Measurements from ENCODE around the gene ARL14. TPM values are rescaled to one million over a fixed set of nuclear protein-coding genes. Genes with fewer than 3 reads are reported as not detected.

The ARL14 gene
- total and polyA plus RNA-seq, 2 donors (not counting 3 experiments of a cell fraction or from before 2014, with no cell fraction given) = not detected

DNA sequence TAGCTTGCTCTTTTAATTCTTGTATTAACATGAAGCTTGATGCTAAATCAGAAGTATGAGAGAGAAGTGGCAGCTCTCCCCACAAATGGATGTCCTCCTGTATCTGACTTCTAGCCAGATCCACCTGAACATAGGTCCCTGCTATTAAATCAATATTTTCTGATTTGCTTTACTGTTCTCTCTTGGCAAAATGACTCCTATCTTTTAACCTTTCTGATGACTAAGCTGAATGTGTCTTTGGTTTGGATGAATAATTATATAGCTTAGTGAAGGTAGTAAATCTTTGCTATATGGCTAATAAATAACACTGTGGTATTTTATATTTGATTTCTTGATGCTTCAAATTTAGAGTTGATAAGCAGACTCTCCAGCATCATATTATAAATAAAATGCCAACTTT, 28.3 kb upstream of the ARL14 start:
- CTCF ChIA-PET = interaction anchor here (1.1 to 1.4 kb wide), 3 partner anchors 17 to 37 kb away, joined by 3 to 4 read pairs (median 3); no protein-coding TSS in a partner anchor
- Histone ChIP-seq H4K20me1 (replicated peaks; ENCODE audit: control insufficient read depth, extremely low read depth, insufficient read depth, low read length) (no peaks in the 10 kb centered on the region), H3K9me3 (replicated peaks; ENCODE audit: control insufficient read depth, insufficient read depth, low read length) (no peaks in the 10 kb centered on the region), H3K36me3 (ENCODE audit: control insufficient read depth in 2 of 2, extremely low read depth in 1 of 2, insufficient read depth in 2 of 2, low read length in 2 of 2) (no peaks in the 10 kb centered on the region), H3K4me1 (ENCODE audit: control insufficient read depth, extremely low read depth, insufficient read depth, low read length) (no peaks in the 10 kb centered on the region), H3K27me3 (ENCODE audit: control insufficient read depth in 2 of 2, insufficient read depth in 2 of 2, low read length in 2 of 2) (no peaks in the 10 kb centered on the region), H2AFZ (ENCODE audit: low read depth, low read length) (no peak overlapping the region), H3K9ac (replicated peaks; ENCODE audit: extremely low read depth, insufficient read depth, low read length) (no peak overlapping the region), H3K9me1 (replicated peaks; ENCODE audit: control insufficient read depth, extremely low read depth, insufficient read depth, low read length) (no peaks in the 10 kb centered on the region), H3K79me2 (ENCODE audit: control insufficient read depth, insufficient read depth, low read length) (no peaks in the 10 kb centered on the region), H3K4me2 (ENCODE audit: insufficient read depth, low read length) (no peak overlapping the region), H3K4me3 (replicated peaks in 1 of 3; ENCODE audit: insufficient read depth in 1 of 3, low read depth in 1 of 3, low read length in 3 of 3) (no peak overlapping the region), H3K27ac (ENCODE audit: insufficient read depth, low read depth, low read length) (no peak overlapping the region)
- FAIRE-seq = no peak
- no peak for DNase-seq (ENCODE audit: low read depth, low spot score)
- TF ChIP-seq GATA2 (IDR thresholded peaks at IDR 0.05; ENCODE audit: insufficient read depth, insufficient read length, low read depth, low read length) = no peak
- no peak for TF ChIP-seq POLR2AphosphoS5 (IDR thresholded peaks at IDR 0.05; ENCODE audit: insufficient read depth, low read depth, low read length)
- TF ChIP-seq JUN (IDR thresholded peaks at IDR 0.05; ENCODE audit: borderline replicate concordance, insufficient read depth, insufficient read length, low read depth) = no peak
- TF ChIP-seq, protein P1, sequence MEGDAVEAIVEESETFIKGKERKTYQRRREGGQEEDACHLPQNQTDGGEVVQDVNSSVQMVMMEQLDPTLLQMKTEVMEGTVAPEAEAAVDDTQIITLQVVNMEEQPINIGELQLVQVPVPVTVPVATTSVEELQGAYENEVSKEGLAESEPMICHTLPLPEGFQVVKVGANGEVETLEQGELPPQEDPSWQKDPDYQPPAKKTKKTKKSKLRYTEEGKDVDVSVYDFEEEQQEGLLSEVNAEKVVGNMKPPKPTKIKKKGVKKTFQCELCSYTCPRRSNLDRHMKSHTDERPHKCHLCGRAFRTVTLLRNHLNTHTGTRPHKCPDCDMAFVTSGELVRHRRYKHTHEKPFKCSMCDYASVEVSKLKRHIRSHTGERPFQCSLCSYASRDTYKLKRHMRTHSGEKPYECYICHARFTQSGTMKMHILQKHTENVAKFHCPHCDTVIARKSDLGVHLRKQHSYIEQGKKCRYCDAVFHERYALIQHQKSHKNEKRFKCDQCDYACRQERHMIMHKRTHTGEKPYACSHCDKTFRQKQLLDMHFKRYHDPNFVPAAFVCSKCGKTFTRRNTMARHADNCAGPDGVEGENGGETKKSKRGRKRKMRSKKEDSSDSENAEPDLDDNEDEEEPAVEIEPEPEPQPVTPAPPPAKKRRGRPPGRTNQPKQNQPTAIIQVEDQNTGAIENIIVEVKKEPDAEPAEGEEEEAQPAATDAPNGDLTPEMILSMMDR (IDR thresholded peaks at IDR 0.05; ENCODE audit: extremely low read depth in 1 of 2, insufficient read depth in 1 of 2, low read depth in 1 of 2, low read length in 2 of 2) = no peak
- no peak for TF ChIP-seq EZH2 (IDR thresholded peaks at IDR 0.05; ENCODE audit: borderline replicate concordance, low read depth, low read length, severe bottlenecking)
- dilution Hi-C loops (cut with MboI; ENCODE audit: extremely low pct_ligation_motif_present, low sequenced_read_pairs) (no loop called here), intact Hi-C loops (cut with micrococcal nuclease) (no loop called here)
- POLR2A ChIA-PET = no interaction called here
- BruUV-seq (replicated peaks) = no TSS peak

DNA sequence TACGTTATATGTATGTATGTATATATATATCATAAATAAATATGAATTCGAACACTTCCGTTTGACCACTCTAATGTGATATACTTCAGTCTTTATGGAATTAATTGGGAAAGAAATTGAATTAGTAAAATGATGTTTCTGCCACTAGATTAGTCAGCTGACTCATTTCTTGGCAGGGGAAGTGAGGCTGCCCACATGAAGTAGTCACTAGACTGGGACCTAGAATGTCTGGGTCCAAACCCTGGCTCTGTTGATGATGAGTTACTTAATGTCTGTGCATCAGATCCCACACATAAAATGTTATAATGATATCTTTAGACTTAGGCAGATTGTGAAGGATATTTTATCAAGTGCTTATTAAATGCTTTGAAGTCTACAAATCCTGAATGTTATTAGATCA, 27.4 kb upstream of the ARL14 start:
- Histone ChIP-seq H3K9me1 (replicated peaks; ENCODE audit: control insufficient read depth, extremely low read depth, insufficient read depth, low read length) (no peaks in the 10 kb centered on the region), H3K4me1 (ENCODE audit: control insufficient read depth, extremely low read depth, insufficient read depth, low read length) (no peaks in the 10 kb centered on the region), H3K27ac (ENCODE audit: insufficient read depth, low read depth, low read length) (no peak overlapping the region), H3K36me3 (ENCODE audit: control insufficient read depth in 2 of 2, extremely low read depth in 1 of 2, insufficient read depth in 2 of 2, low read length in 2 of 2) (no peaks in the 10 kb centered on the region), H3K4me2 (ENCODE audit: insufficient read depth, low read length) (no peak overlapping the region), H2AFZ (ENCODE audit: low read depth, low read length) (no peak overlapping the region), H3K9me3 (replicated peaks; ENCODE audit: control insufficient read depth, insufficient read depth, low read length) (no peaks in the 10 kb centered on the region), H4K20me1 (replicated peaks; ENCODE audit: control insufficient read depth, extremely low read depth, insufficient read depth, low read length) (no peaks in the 10 kb centered on the region), H3K27me3 (ENCODE audit: control insufficient read depth in 2 of 2, insufficient read depth in 2 of 2, low read length in 2 of 2) (no peaks in the 10 kb centered on the region), H3K9ac (replicated peaks; ENCODE audit: extremely low read depth, insufficient read depth, low read length) (no peak overlapping the region), H3K79me2 (ENCODE audit: control insufficient read depth, insufficient read depth, low read length) (no peaks in the 10 kb centered on the region), H3K4me3 (replicated peaks in 1 of 3; ENCODE audit: insufficient read depth in 1 of 3, low read depth in 1 of 3, low read length in 3 of 3) (no peak overlapping the region)
- dilution Hi-C loops (cut with MboI; ENCODE audit: extremely low pct_ligation_motif_present, low sequenced_read_pairs) (no loop called here), intact Hi-C loops (cut with micrococcal nuclease) (no loop called here)
- FAIRE-seq (no peak), DNase-seq (ENCODE audit: low read depth, low spot score) (no peak)
- POLR2A ChIA-PET = interaction anchor here (0.6 kb wide), 1 partner anchor 89 kb away, joined by 4 read pairs; no protein-coding TSS in a partner anchor
- no TSS peak for BruUV-seq (replicated peaks)
- no peak for TF ChIP-seq JUN (IDR thresholded peaks at IDR 0.05; ENCODE audit: borderline replicate concordance, insufficient read depth, insufficient read length, low read depth)
- peak; percentile 30 for TF ChIP-seq FOS (IDR thresholded peaks at IDR 0.05; ENCODE audit: borderline replicate concordance, insufficient read depth, low read length)
- TF ChIP-seq MYC (IDR thresholded peaks at IDR 0.05; ENCODE audit: low read depth, low read length) = no peak
- no peak for TF ChIP-seq POLR2AphosphoS5 (IDR thresholded peaks at IDR 0.05; ENCODE audit: insufficient read depth, low read depth, low read length)
- CTCF ChIA-PET = interaction anchor here (1.1 to 1.4 kb wide), 3 partner anchors 16 to 86 kb away, joined by 3 read pairs; no protein-coding TSS in a partner anchor
